ENCODE measurements around the gene SMAD3. TPM values are rescaled to one million over a fixed set of nuclear protein-coding genes. Genes with fewer than 3 reads are reported as not detected.
A peak's percentile ranks its signal among the peaks of the same experiment; 100 is the strongest.
"Not testable (repeated sequence)": the region's sequence is repeated elsewhere in the genome, so short reads cannot be mapped to it uniquely, and the experiment has no call there.

SMAD3 gene
- total and polyA plus RNA-seq, 2 of the 8 experiments (the other 6 are each of a cell fraction or from before 2014, with no cell fraction given): 10.1 to 12.4 TPM

DNA sequence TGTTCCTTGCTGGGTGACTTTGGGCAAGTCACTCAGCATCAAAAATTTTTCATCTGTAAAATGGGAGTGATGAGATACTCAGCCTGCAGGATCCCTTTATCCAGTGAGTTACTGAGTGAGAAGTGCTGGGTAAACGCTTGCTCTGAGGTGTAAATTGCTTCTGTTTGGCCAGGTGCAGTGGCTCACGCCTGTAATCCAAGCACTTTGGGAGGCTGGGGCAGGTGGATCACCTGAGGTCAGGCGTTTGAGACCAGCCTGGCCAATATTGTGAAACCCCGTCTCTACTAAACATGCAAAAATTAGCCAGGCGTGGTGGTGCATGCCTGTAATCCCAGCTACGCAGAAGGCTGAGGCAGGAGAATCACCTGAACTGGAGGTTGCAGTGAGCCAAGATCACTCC, 87.6 kb downstream of the SMAD3 start:
- H3K36me3 ChIP-seq (ENCODE audit: control insufficient read depth in 2 of 4, insufficient read depth in 4 of 4, low read length in 3 of 4); H3K27ac ChIP-seq (ENCODE audit: low read depth, low read length); DNase-seq (ENCODE audit: low read depth in 1 of 2, low spot score in 2 of 2); H3K4me3 ChIP-seq (ENCODE audit: extremely low read depth in 1 of 4, insufficient read depth in 2 of 4, low read depth in 3 of 4, low read length in 4 of 4); H2AFZ ChIP-seq (ENCODE audit: low read length); H3K79me2 ChIP-seq (ENCODE audit: control insufficient read depth in 1 of 2, insufficient read depth in 2 of 2, low read length in 2 of 2); H3K9ac ChIP-seq (replicated peaks in 1 of 4; ENCODE audit: extremely low read depth in 1 of 4, low read depth in 3 of 4, low read length in 3 of 4); H3K4me2 ChIP-seq (ENCODE audit: insufficient read depth in 1 of 2, low read depth in 2 of 2, low read length in 2 of 2); H3K23me2 ChIP-seq (ENCODE audit: low read depth, low read length); H4K91ac ChIP-seq (replicated peaks; ENCODE audit: insufficient read length, low read length); H2BK5ac ChIP-seq (ENCODE audit: low read depth, low read length); POLR2A ChIA-PET (ENCODE audit: partially characterized antibody); H3K14ac ChIP-seq (ENCODE audit: insufficient read length); H2BK12ac ChIP-seq (ENCODE audit: low read depth, low read length); H2BK120ac ChIP-seq (replicated peaks; ENCODE audit: low read depth, low read length); H4K5ac ChIP-seq (ENCODE audit: insufficient read length, low read depth, low read length); H4K8ac ChIP-seq (ENCODE audit: extremely low read depth, insufficient read depth, low read length); FAIRE-seq; H3K79me1 ChIP-seq (ENCODE audit: low read depth, low read length); H3K56ac ChIP-seq (replicated peaks; ENCODE audit: insufficient read length, low read depth, low read length); H3K4ac ChIP-seq (replicated peaks; ENCODE audit: insufficient read length, low read depth, low read length); H2BK15ac ChIP-seq (ENCODE audit: low read length); H3K9me3 ChIP-seq (ENCODE audit: insufficient read depth in 2 of 2, low read depth in 1 of 2, low read length in 1 of 2); H3K18ac ChIP-seq (ENCODE audit: extremely low read depth, low read length); H2BK20ac ChIP-seq (ENCODE audit: low read length); H4K20me1 ChIP-seq (replicated peaks in 1 of 2; ENCODE audit: control insufficient read depth in 1 of 2, insufficient read depth in 2 of 2, low read length in 2 of 2); H3K23ac ChIP-seq (ENCODE audit: insufficient read length); H3K27me3 ChIP-seq (replicated peaks in 1 of 4; ENCODE audit: control insufficient read depth in 3 of 4, extremely low read depth in 1 of 4, insufficient read depth in 3 of 4, low read length in 3 of 4): not testable (repeated sequence)
- peaks cover 11 to 30% (median 20%) of the 10 kb centered on the region in 4 experiments for H3K4me1 ChIP-seq (replicated peaks in 1 of 4; ENCODE audit: control insufficient read depth in 3 of 4, insufficient read depth in 4 of 4, low read length in 3 of 4)
- WGBS, 2 experiments (ENCODE audit: extremely low coverage in 1 of 2, insufficient coverage in 1 of 2, insufficient read length in 1 of 2, insufficient replicate concordance in 2 of 2, low coverage in 1 of 2, low lambda C conversion rate in 2 of 2, missing lambda C conversion rate in 1 of 2): 67% methylated on average over 6 of the region's 6 CpGs; no CpG with 5 or more reads in 1 of the 2 experiments
- H2AK5ac ChIP-seq (ENCODE audit: low read depth, low read length): 0 out of 2 replicates have a peak overlapping the region, but pooled peaks have one; percentile 61
- CTCF ChIA-PET (ENCODE audit: partially characterized antibody): interaction anchor here (1.4 kb wide), 1 partner anchor 8 kb away, joined by 3 read pairs; no protein-coding TSS in a partner anchor

Measured in H1 (cell line).